Muscle of leg (tissue), 11 donors: ENCODE measurements around the gene PRR9. TPM values are rescaled to one million over a fixed set of nuclear protein-coding genes. Genes with fewer than 3 reads are reported as not detected.

Experiments used
- DNase-seq: peaks from one replicate; pipeline ENCODE4 v3.0.0; 2013
- H3K27ac ChIP-seq: one replicate; pipeline ENCODE4 v1.5.1; 2013; ENCODE audit warnings: mild to moderate bottlenecking, low read length, control low read depth
- H3K27me3 ChIP-seq: one replicate; pipeline ENCODE4 v1.6.1; 2013; ENCODE audit warnings: low read length; ENCODE audit not compliant: control insufficient read depth, insufficient read depth
- H3K36me3 ChIP-seq: one replicate; pipeline ENCODE4 v1.6.1; 2013; ENCODE audit warnings: low read length; ENCODE audit not compliant: control insufficient read depth, insufficient read depth
- H3K4me1 ChIP-seq: one replicate; pipeline ENCODE4 v1.6.1; 2013; ENCODE audit warnings: low read length; ENCODE audit not compliant: control insufficient read depth, insufficient read depth
- H3K4me3 ChIP-seq: one replicate; pipeline ENCODE4 v1.5.1; 2013; ENCODE audit warnings: low read length, control low read depth
- H3K9me3 ChIP-seq: replicated peaks from 2 replicates; pipeline ENCODE4 v1.6.1; 2013; ENCODE audit warnings: low read depth, low read length; ENCODE audit not compliant: control insufficient read depth
- WGBS: methylation state at CpG from one replicate; pipeline ENCODE4 v1.1.5; 2013; ENCODE audit warnings: missing lambda C conversion rate; ENCODE audit not compliant: insufficient coverage; 5-methylcytosine and 5-hydroxymethylcytosine counted together
- polyA plus RNA-seq, 8 donors: library from polyadenylated mRNA; unstranded; fragments of 120-200 nt; gene quantifications; one replicate each; pipeline versions ENCODE4 v1.2.1 to v1.2.3, GENCODE V29; 2013; ENCODE audit warnings: inconsistent platforms in 1 of 8, low replicate concordance in 1 of 8; ENCODE audit not compliant: insufficient read length in 8 of 8, insufficient read depth in 1 of 8
- total RNA-seq: library from RNA; stranded (reverse); fragments of 120-200 nt; gene quantifications from one replicate; pipeline ENCODE4 v1.2.4, GENCODE V29; 2013

PRR9 gene
- total and polyA plus RNA-seq, 9 donors = not detected

DNA sequence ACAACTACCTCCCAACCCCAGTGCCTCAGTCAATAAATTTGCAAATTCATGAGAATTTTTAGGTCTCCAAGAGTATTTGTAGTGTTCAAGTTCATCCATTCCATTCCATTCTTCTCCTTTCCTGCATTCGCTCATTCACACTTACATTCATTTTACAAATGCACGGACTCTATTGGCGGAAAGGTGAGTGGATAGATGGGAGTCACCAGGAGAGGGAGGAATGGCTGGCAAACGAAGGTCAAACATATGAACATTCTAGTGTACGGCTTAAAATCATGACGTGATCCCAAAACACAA, 44.6 kb downstream of the PRR9 start:
- H3K4me1 ChIP-seq = peaks cover 8% of the 10 kb centered on the region

DNA sequence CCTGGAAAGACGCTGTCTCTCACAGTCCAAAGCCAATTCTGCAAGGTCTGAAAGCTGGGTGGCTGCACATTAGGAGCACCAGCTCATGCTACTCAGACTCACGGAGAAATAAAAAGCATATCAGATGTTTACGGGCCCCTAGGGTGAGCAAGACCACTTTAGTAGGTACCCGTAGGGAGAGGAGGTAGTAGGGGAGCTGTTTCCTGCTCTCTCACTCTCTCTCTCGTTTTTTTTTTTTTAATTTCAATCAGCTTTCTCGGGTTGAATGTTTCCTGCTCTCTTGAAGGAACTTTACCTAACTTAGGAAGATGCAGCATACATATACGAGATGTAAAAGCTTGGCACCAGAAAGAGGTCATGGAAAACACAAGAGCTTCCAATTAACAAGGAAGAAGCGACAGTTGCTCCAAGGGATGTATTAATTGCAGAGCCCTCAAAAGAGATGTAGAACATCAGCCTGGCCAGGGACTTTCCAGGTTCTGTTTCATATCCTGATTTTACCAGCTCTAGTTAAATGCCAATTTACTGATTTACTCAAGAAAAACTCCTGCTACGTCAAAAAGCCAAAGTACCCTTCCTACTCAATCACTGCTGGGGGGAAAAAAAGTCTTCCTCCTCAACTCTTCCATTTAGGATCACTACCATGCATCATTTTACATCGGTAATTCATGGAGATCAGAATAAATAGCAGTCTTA, 45.2 kb downstream of the PRR9 start:
- Histone ChIP-seq H3K27ac (no peak overlapping the region), H3K27me3 (peaks cover 43% of the 10 kb centered on the region), H3K9me3 (no peaks in the 10 kb centered on the region), H3K36me3 (no peaks in the 10 kb centered on the region), H3K4me3 (no peak overlapping the region), H3K4me1 (peaks cover 8% of the 10 kb centered on the region)
- DNase-seq = no peak
- 73% methylated on average over 2 of the region's 10 CpGs for whole genome bisulfite sequencing

More for the DNA sequence above, 44.6 kb downstream of the PRR9 start:
- no peaks in the 10 kb centered on the region for H3K9me3 ChIP-seq
- DNase-seq = no peak
- no peak overlapping the region for H3K4me3 ChIP-seq
- H3K36me3 ChIP-seq = no peaks in the 10 kb centered on the region
- H3K27ac ChIP-seq = no peak overlapping the region
- peaks cover 43% of the 10 kb centered on the region for H3K27me3 ChIP-seq
- WGBS = no CpG with 5 or more reads among the region's 6 CpGs

GRCh38 chr1:153265457-153265856, 48.1 kb downstream of the PRR9 start:
- no peak for DNase-seq
- Histone ChIP-seq H3K9me3 (no peaks in the 10 kb centered on the region), H3K27ac (no peak overlapping the region), H3K4me1 (peaks cover 8% of the 10 kb centered on the region), H3K4me3 (no peak overlapping the region), H3K36me3 (no peaks in the 10 kb centered on the region), H3K27me3 (peaks cover 27% of the 10 kb centered on the region)
- WGBS = no CpG with 5 or more reads among the region's 1 CpG

Other genes starting within 250 kb of the PRR9 start
- not detected for gene SPRR4, start 246.9 kb upstream of the PRR9 start, total RNA-seq
- not detected for gene SPRR4, start 246.9 kb upstream of the PRR9 start, polyA plus RNA-seq
- gene SPRR1A, start 233.5 kb upstream of the PRR9 start, total RNA-seq = not detected
- gene SPRR1A, start 233.5 kb upstream of the PRR9 start, polyA plus RNA-seq = not detected
- gene SPRR3, start 215.8 kb upstream of the PRR9 start, total RNA-seq = not detected
- 10 to 100 TPM in 1 of 8 donors, 1 to 10 TPM in 1, under 1 TPM in 2, not detected in 4; 0.18 to 38.9 (median 0.90) TPM for gene SPRR3, start 215.8 kb upstream of the PRR9 start, polyA plus RNA-seq
- gene SPRR1B, start 186.4 kb upstream of the PRR9 start, total RNA-seq = not detected
- gene SPRR1B, start 186.4 kb upstream of the PRR9 start, polyA plus RNA-seq = 1 to 10 TPM in 1 of 8 donors, under 1 TPM in 1, not detected in 6; 0.73 to 2.8 TPM
- gene SPRR2D, start 176.5 kb upstream of the PRR9 start, total RNA-seq = not detected
- not detected for gene SPRR2D, start 176.5 kb upstream of the PRR9 start, polyA plus RNA-seq
- gene SPRR2A, start 160.1 kb upstream of the PRR9 start, total RNA-seq = not detected
- not detected for gene SPRR2A, start 160.1 kb upstream of the PRR9 start, polyA plus RNA-seq
- gene SPRR2B, start 146.0 kb upstream of the PRR9 start, total RNA-seq = not detected
- gene SPRR2B, start 146.0 kb upstream of the PRR9 start, polyA plus RNA-seq = under 1 TPM in 1 of 8 donors, not detected in 7; 0.50 TPM
- not detected for gene SPRR2E, start 123.1 kb upstream of the PRR9 start, total RNA-seq
- gene SPRR2E, start 123.1 kb upstream of the PRR9 start, polyA plus RNA-seq = not detected
- gene SPRR2F, start 104.1 kb upstream of the PRR9 start, total RNA-seq = not detected
- under 1 TPM in 1 of 8 donors, not detected in 7; 0.28 TPM for gene SPRR2F, start 104.1 kb upstream of the PRR9 start, polyA plus RNA-seq
- gene SPRR2G, start 66.7 kb upstream of the PRR9 start, total RNA-seq = not detected
- not detected for gene SPRR2G, start 66.7 kb upstream of the PRR9 start, polyA plus RNA-seq
- not detected for gene LELP1, start 14.2 kb upstream of the PRR9 start, total RNA-seq
- gene LELP1, start 14.2 kb upstream of the PRR9 start, polyA plus RNA-seq = not detected
- not detected for gene LORICRIN, start 42.1 kb downstream of the PRR9 start, total RNA-seq
- not detected for gene LORICRIN, start 42.1 kb downstream of the PRR9 start, polyA plus RNA-seq
- gene PGLYRP3, start 95.4 kb downstream of the PRR9 start, total RNA-seq = not detected
- under 1 TPM in 1 of 8 donors, not detected in 7; 0.56 TPM for gene PGLYRP3, start 95.4 kb downstream of the PRR9 start, polyA plus RNA-seq
- gene PGLYRP4, start 131.3 kb downstream of the PRR9 start, total RNA-seq = not detected
- gene PGLYRP4, start 131.3 kb downstream of the PRR9 start, polyA plus RNA-seq = under 1 TPM in 1 of 8 donors, not detected in 7; 0.74 TPM
- 17.8 TPM for gene S100A9, start 140.3 kb downstream of the PRR9 start, total RNA-seq
- gene S100A9, start 140.3 kb downstream of the PRR9 start, polyA plus RNA-seq = 10 to 100 TPM; 23.1 to 47.3 (median 35.1) TPM
- 1.4 TPM for gene S100A12, start 158.0 kb downstream of the PRR9 start, total RNA-seq
- 1 to 10 TPM; 1.7 to 4.6 (median 2.9) TPM for gene S100A12, start 158.0 kb downstream of the PRR9 start, polyA plus RNA-seq
- 6.6 TPM for gene S100A8, start 173.5 kb downstream of the PRR9 start, total RNA-seq
- gene S100A8, start 173.5 kb downstream of the PRR9 start, polyA plus RNA-seq = 10 to 100 TPM; 12.8 to 31.9 (median 19.8) TPM
- gene S100A7A, start 198.9 kb downstream of the PRR9 start, total RNA-seq = not detected
- not detected for gene S100A7A, start 198.9 kb downstream of the PRR9 start, polyA plus RNA-seq
- not detected for gene S100A7, start 243.1 kb downstream of the PRR9 start, total RNA-seq
- gene S100A7, start 243.1 kb downstream of the PRR9 start, polyA plus RNA-seq = not detected